Heart left ventricle (tissue), 13 donors: Measurements from ENCODE around the gene CLINT1.

Experiments
- POLR2A ChIP-seq, 2 donors: fragments of 450-650 bp; IDR thresholded peaks; one replicate each; pipeline ENCODE4 v1.6.1; 2017; ENCODE audit warnings: antibody characterized with exemption in 2 of 2, mild to moderate bottlenecking in 2 of 2, moderate library complexity in 2 of 2
- TF ChIP-seq, protein P1 (sequence below), 12 donors: fragments of 200-600 bp; sonication (generic) in 4 of 12; IDR thresholded peaks; one replicate each; pipeline versions ENCODE4 v1.5.0 to v1.8.0; 2018 to 2022; ENCODE audit warnings: antibody characterized with exemption in 12 of 12, mild to moderate bottlenecking in 5 of 12
- donor health status: ischemic (EF 13 %, LVEDD 7.1; RV severe dilation, severe dysfunction).
- donor health status: DM: no; HTN: yes; CAD: no.
- donor health status: DM: no; HTN: no; CAD: no.
- donor health status: ischemic (EF 25% LVEDD 6.9; RV normal size, moderate dysfunction).
- donor health status: ischemic (EF 25% LVEDD 5.7; RV mildly dilated, moderate dysfunction).
- donor health status: ischemic (EF 35%, LVEDD 5.7; RV mildly dilated, moderate dysfunction).
- donor health status: nonischemic (EF 11% LVEDD 7.7; RV severe dilation, severe dysfunction).
- donor health status: DM: yes; HTN: yes; CAD: no.
- donor health status: PGD.
- donor health status: ischemic (EF 29% LVEDD 5.4; RV normal size, mild dysfunction).
- donor health status: nonischemic (EF 23%, LVEDD 6.1; RV moderate dilation, normal function).

DNA sequence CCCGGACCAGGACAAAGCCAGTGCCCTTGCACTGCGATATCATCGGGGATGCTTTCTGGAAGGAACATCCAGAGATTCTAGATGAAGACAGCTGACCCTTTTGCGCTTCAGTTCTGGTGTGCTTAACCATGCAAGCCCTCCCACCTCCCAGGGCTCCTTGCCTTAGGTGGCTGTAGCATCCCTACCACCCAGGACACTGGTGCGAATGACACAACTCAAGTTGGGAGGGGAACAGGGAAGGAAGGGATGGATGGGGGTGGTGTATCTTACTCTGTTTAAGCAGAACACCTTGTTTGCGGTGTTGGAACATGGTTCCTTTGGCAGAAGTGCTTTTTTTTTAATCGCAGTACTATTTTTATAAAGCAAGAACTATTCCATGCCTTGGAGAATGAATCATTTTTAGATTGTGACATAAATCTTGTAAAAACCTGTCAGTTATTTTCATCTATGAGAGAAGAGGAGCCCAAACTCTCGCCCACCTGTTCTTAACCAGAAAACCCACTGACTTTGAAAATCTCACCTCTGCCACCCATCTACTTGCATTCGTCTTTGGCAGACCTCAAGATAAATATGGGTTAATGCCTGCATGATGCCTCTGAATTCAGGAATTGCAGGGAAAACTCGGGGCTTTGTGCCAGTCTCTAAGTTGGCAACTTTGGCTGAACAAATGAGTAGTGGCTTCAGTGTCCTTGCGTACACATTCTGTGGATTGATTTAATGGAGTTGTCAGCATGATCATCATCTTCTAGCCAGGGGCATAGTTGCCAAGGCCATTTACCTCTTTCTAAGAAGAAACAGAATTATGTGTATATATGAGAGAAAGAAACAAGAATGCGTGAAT lies 119.3 kb downstream of the CLINT1 start:
- TF ChIP-seq, protein P1, sequence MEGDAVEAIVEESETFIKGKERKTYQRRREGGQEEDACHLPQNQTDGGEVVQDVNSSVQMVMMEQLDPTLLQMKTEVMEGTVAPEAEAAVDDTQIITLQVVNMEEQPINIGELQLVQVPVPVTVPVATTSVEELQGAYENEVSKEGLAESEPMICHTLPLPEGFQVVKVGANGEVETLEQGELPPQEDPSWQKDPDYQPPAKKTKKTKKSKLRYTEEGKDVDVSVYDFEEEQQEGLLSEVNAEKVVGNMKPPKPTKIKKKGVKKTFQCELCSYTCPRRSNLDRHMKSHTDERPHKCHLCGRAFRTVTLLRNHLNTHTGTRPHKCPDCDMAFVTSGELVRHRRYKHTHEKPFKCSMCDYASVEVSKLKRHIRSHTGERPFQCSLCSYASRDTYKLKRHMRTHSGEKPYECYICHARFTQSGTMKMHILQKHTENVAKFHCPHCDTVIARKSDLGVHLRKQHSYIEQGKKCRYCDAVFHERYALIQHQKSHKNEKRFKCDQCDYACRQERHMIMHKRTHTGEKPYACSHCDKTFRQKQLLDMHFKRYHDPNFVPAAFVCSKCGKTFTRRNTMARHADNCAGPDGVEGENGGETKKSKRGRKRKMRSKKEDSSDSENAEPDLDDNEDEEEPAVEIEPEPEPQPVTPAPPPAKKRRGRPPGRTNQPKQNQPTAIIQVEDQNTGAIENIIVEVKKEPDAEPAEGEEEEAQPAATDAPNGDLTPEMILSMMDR (IDR thresholded peaks at IDR 0.05): no peak
- TF ChIP-seq POLR2A (IDR thresholded peaks at IDR 0.05): no peak
